Measurements from ENCODE around the gene GABRG3. TPM values are rescaled to one million over a fixed set of nuclear protein-coding genes. Genes with fewer than 3 reads are reported as not detected.
"Not testable (repeated sequence)": the region's sequence is repeated elsewhere in the genome, so short reads cannot be mapped to it uniquely, and the experiment has no call there.

GABRG3 gene
- total and polyA plus RNA-seq, 4 donors = 0.02 to 0.19 TPM; not detected in 2

DNA sequence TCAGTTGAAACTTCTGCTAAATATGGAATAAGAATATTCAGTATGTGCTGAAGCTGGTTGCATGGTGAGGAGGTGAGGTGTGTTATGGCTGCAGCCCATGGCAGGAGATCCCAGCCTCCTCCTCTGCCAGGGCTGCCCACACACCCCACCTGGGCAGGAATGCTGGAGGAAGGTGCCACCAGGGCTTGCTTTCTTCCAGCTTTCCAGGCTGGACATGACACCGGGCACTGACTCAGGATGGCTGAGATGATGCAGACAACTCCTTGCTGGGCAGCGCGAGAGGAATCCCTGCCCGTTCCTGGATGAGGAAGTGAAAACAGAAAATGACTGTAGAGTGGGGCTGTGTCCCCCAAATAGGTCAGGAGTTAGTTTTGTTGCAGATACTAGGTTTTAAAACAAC lies 14.1 kb downstream of the GABRG3 start:
- Histone ChIP-seq H3K27ac (ENCODE audit: low read depth in 1 of 2, low read length in 2 of 2) (no peak overlapping the region), H3K4me3 (ENCODE audit: low read depth in 1 of 3, low read length in 3 of 3) (no peak overlapping the region), H3K9me3 (ENCODE audit: control insufficient read depth in 4 of 4, low read length in 3 of 4) (no peaks in the 10 kb centered on the region), H3K4me1 (ENCODE audit: control insufficient read depth in 4 of 4, insufficient read depth in 4 of 4, low read length in 3 of 4) (no peaks in the 10 kb centered on the region), H3K9ac (ENCODE audit: low read depth in 1 of 2, low read length in 2 of 2) (no peak overlapping the region), H3K27me3 (ENCODE audit: control insufficient read depth in 4 of 4, insufficient read depth in 4 of 4, low read length in 3 of 4) (no peaks in the 10 kb centered on the region), H3K36me3 (ENCODE audit: control insufficient read depth in 4 of 4, insufficient read depth in 3 of 4, low read depth in 1 of 4, low read length in 3 of 4) (no peaks in the 10 kb centered on the region)
- TF ChIP-seq HNF4A (conservative IDR thresholded peaks at IDR 0.05) = no peak
- TF ChIP-seq, protein P1, sequence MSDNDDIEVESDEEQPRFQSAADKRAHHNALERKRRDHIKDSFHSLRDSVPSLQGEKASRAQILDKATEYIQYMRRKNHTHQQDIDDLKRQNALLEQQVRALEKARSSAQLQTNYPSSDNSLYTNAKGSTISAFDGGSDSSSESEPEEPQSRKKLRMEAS (IDR thresholded peaks at IDR 0.05) = no peak
- TF ChIP-seq, protein P2, sequence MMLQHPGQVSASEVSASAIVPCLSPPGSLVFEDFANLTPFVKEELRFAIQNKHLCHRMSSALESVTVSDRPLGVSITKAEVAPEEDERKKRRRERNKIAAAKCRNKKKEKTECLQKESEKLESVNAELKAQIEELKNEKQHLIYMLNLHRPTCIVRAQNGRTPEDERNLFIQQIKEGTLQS (IDR thresholded peaks at IDR 0.05) = no peak
- no peak for TF ChIP-seq JUND (IDR thresholded peaks at IDR 0.05)
- TF ChIP-seq YY1 (IDR thresholded peaks at IDR 0.05) = no peak
- no peak for TF ChIP-seq FOXA1 (IDR thresholded peaks at IDR 0.05)
- TF ChIP-seq RAD21 (IDR thresholded peaks at IDR 0.05) = no peak
- no peak for TF ChIP-seq FOXA2 (IDR thresholded peaks at IDR 0.05)
- TF ChIP-seq HNF4G (IDR thresholded peaks at IDR 0.05) = no peak
- TF ChIP-seq SP1 (IDR thresholded peaks at IDR 0.05) = no peak
- no peak for TF ChIP-seq NR2F2 (IDR thresholded peaks at IDR 0.05)
- TF ChIP-seq TAF1 (conservative IDR thresholded peaks at IDR 0.05) = no peak
- TF ChIP-seq, protein P3, sequence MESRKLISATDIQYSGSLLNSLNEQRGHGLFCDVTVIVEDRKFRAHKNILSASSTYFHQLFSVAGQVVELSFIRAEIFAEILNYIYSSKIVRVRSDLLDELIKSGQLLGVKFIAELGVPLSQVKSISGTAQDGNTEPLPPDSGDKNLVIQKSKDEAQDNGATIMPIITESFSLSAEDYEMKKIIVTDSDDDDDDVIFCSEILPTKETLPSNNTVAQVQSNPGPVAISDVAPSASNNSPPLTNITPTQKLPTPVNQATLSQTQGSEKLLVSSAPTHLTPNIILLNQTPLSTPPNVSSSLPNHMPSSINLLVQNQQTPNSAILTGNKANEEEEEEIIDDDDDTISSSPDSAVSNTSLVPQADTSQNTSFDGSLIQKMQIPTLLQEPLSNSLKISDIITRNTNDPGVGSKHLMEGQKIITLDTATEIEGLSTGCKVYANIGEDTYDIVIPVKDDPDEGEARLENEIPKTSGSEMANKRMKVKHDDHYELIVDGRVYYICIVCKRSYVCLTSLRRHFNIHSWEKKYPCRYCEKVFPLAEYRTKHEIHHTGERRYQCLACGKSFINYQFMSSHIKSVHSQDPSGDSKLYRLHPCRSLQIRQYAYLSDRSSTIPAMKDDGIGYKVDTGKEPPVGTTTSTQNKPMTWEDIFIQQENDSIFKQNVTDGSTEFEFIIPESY (IDR thresholded peaks at IDR 0.05) = no peak
- no peak for DNase-seq (ENCODE audit: low spot score)
- WGBS = 85% methylated on average over 4 of the region's 4 CpGs

DNA sequence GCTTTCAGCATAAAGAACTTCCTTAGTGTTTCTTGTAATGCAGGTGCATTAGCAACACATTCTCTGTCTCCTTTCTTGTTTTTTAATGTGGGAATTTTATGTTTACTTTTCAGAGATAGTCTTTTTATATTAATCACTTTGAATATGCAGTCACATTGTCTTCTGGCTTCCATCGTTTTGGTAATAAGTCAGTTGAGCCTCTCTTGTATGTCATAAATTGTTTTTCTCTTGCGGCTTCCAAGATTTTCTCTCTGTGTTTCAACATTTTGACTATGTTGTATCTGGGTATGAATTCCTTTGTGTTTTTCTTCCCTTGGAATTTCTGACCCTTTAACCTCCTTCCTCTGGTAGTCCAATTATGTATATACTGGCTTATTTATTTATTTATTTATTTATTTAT lies 25.3 kb downstream of the GABRG3 start:
- no peak overlapping the region for H3K4me3 ChIP-seq (ENCODE audit: low read depth in 1 of 3, low read length in 3 of 3)
- H3K27me3 ChIP-seq (ENCODE audit: control insufficient read depth in 4 of 4, insufficient read depth in 4 of 4, low read length in 3 of 4) = no peaks in the 10 kb centered on the region
- no peak for DNase-seq (ENCODE audit: low spot score)
- no peaks in the 10 kb centered on the region for H3K36me3 ChIP-seq (ENCODE audit: control insufficient read depth in 4 of 4, insufficient read depth in 3 of 4, low read depth in 1 of 4, low read length in 3 of 4)
- peaks cover 0 to 3% (median 0%) of the 10 kb centered on the region in 4 donors for H3K9me3 ChIP-seq (ENCODE audit: control insufficient read depth in 4 of 4, low read length in 3 of 4)
- H3K27ac ChIP-seq (ENCODE audit: low read depth in 1 of 2, low read length in 2 of 2) = no peak overlapping the region
- no peaks in the 10 kb centered on the region for H3K4me1 ChIP-seq (ENCODE audit: control insufficient read depth in 4 of 4, insufficient read depth in 4 of 4, low read length in 3 of 4)
- H3K9ac ChIP-seq (ENCODE audit: low read depth in 1 of 2, low read length in 2 of 2) = no peak overlapping the region
- 89% methylated on average over 2 of the region's 2 CpGs for WGBS
- TF ChIP-seq HNF4A (conservative IDR thresholded peaks at IDR 0.05) (no peak), TAF1 (conservative IDR thresholded peaks at IDR 0.05) (no peak), RXRA (IDR thresholded peaks at IDR 0.05) (no peak), NR2F2 (IDR thresholded peaks at IDR 0.05) (no peak), GABPA (IDR thresholded peaks at IDR 0.05 in 1 of 2, conservative IDR thresholded peaks at IDR 0.05 in 1 of 2) (no peak), HNF4G (IDR thresholded peaks at IDR 0.05) (no peak), YY1 (IDR thresholded peaks at IDR 0.05) (no peak), JUND (IDR thresholded peaks at IDR 0.05) (no peak), SP1 (IDR thresholded peaks at IDR 0.05) (no peak), RAD21 (IDR thresholded peaks at IDR 0.05) (no peak), FOXA2 (IDR thresholded peaks at IDR 0.05) (no peak), EGR1 (IDR thresholded peaks at IDR 0.05; ENCODE audit: low read depth in 2 of 2) (no peak), FOXA1 (IDR thresholded peaks at IDR 0.05) (no peak)
- TF ChIP-seq, protein P2 (IDR thresholded peaks at IDR 0.05) = no peak
- TF ChIP-seq, protein P4, sequence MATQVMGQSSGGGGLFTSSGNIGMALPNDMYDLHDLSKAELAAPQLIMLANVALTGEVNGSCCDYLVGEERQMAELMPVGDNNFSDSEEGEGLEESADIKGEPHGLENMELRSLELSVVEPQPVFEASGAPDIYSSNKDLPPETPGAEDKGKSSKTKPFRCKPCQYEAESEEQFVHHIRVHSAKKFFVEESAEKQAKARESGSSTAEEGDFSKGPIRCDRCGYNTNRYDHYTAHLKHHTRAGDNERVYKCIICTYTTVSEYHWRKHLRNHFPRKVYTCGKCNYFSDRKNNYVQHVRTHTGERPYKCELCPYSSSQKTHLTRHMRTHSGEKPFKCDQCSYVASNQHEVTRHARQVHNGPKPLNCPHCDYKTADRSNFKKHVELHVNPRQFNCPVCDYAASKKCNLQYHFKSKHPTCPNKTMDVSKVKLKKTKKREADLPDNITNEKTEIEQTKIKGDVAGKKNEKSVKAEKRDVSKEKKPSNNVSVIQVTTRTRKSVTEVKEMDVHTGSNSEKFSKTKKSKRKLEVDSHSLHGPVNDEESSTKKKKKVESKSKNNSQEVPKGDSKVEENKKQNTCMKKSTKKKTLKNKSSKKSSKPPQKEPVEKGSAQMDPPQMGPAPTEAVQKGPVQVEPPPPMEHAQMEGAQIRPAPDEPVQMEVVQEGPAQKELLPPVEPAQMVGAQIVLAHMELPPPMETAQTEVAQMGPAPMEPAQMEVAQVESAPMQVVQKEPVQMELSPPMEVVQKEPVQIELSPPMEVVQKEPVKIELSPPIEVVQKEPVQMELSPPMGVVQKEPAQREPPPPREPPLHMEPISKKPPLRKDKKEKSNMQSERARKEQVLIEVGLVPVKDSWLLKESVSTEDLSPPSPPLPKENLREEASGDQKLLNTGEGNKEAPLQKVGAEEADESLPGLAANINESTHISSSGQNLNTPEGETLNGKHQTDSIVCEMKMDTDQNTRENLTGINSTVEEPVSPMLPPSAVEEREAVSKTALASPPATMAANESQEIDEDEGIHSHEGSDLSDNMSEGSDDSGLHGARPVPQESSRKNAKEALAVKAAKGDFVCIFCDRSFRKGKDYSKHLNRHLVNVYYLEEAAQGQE (IDR thresholded peaks at IDR 0.05) = no peak
- TF ChIP-seq, protein P3 (IDR thresholded peaks at IDR 0.05) = no peak
- TF ChIP-seq, protein P5, sequence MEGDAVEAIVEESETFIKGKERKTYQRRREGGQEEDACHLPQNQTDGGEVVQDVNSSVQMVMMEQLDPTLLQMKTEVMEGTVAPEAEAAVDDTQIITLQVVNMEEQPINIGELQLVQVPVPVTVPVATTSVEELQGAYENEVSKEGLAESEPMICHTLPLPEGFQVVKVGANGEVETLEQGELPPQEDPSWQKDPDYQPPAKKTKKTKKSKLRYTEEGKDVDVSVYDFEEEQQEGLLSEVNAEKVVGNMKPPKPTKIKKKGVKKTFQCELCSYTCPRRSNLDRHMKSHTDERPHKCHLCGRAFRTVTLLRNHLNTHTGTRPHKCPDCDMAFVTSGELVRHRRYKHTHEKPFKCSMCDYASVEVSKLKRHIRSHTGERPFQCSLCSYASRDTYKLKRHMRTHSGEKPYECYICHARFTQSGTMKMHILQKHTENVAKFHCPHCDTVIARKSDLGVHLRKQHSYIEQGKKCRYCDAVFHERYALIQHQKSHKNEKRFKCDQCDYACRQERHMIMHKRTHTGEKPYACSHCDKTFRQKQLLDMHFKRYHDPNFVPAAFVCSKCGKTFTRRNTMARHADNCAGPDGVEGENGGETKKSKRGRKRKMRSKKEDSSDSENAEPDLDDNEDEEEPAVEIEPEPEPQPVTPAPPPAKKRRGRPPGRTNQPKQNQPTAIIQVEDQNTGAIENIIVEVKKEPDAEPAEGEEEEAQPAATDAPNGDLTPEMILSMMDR (IDR thresholded peaks at IDR 0.05; ENCODE audit: low read depth, low read length, missing input control) = no peak
- TF ChIP-seq, protein P1 (IDR thresholded peaks at IDR 0.05) = no peak

DNA sequence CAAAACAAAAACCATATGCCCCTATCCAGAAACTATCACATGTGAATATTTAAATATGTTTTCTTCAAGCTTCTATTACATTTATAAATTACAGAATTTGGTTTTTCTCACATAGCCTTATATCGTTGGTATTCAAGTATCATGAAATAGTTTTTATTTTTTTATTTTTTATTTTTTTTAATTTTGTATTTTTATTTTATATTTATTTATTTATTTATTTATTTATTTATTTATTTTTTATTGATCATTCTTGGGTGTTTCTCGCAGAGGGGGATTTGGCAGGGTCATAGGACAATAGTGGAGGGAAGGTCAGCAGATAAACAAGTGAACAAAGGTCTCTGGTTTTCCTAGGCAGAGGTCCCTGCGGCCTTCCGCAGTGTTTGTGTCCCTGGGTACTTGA lies 32.0 kb downstream of the GABRG3 start:
- not testable (repeated sequence) for H3K4me1 ChIP-seq (ENCODE audit: control insufficient read depth in 4 of 4, insufficient read depth in 4 of 4, low read length in 3 of 4); DNase-seq (ENCODE audit: low spot score); H3K9ac ChIP-seq (ENCODE audit: low read depth in 1 of 2, low read length in 2 of 2); H3K27me3 ChIP-seq (ENCODE audit: control insufficient read depth in 4 of 4, insufficient read depth in 4 of 4, low read length in 3 of 4); H3K36me3 ChIP-seq (ENCODE audit: control insufficient read depth in 4 of 4, insufficient read depth in 3 of 4, low read depth in 1 of 4, low read length in 3 of 4); H3K4me3 ChIP-seq (ENCODE audit: low read depth in 1 of 3, low read length in 3 of 3); H3K9me3 ChIP-seq (ENCODE audit: control insufficient read depth in 4 of 4, low read length in 3 of 4); H3K27ac ChIP-seq (ENCODE audit: low read depth in 1 of 2, low read length in 2 of 2)
- 72% methylated on average over 2 of the region's 4 CpGs for WGBS

Data from liver (tissue), 9 donors.